Endometrium (tissue), 2 donors: Measurements from ENCODE around the gene PCDHB7.
"Not testable (repeated sequence)": the region's sequence is repeated elsewhere in the genome, so short reads cannot be mapped to it uniquely, and the experiment has no call there.

Experiments used
- FAIRE-seq: peaks from 2 replicates; lab custom pipeline; 2012; peaks lifted over from hg19 to GRCh38; lab: Jason Lieb, UNC
- donor health status: control.
- donor health status: control.

Gene PCDHB7

GRCh38 chr5:141180313-141180712, 7.9 kb downstream of the PCDHB7 start:
- FAIRE-seq = no peak

GRCh38 chr5:141182248-141182647, 9.8 kb downstream of the PCDHB7 start, which contains the start of gene PCDHB16:
TSS of gene PCDHB16 (plus strand) at chr5:141182387. CDS start at chr5:141182560, 173 bp downstream.
- no peak for FAIRE-seq

GRCh38 chr5:141184117-141184855, 11.8 kb downstream of the PCDHB7 start:
- not testable (repeated sequence) for FAIRE-seq

- FAIRE-seq = no peak
These were observed 14.6 kb downstream of the PCDHB7 start, which contains the start of gene PCDHB9 for GRCh38 chr5:141186897-141187512. TSS of gene PCDHB9 (plus strand) at chr5:141187161. CDS start at chr5:141187319, 158 bp downstream.

GRCh38 chr5:141188682-141189081, 16.2 kb downstream of the PCDHB7 start:
- FAIRE-seq = not testable (repeated sequence)

GRCh38 chr5:141189131-141189530, 16.7 kb downstream of the PCDHB7 start:
- not testable (repeated sequence) for FAIRE-seq

GRCh38 chr5:141192110-141192725, 19.8 kb downstream of the PCDHB7 start, which contains the start of gene PCDHB10:
TSS of gene PCDHB10 (plus strand) at chr5:141192353. CDS start at chr5:141192553, 200 bp downstream.
- no peak for FAIRE-seq

GRCh38 chr5:141194332-141194731, 21.9 kb downstream of the PCDHB7 start:
- not testable (repeated sequence) for FAIRE-seq

GRCh38 chr5:141196363-141196762, 23.9 kb downstream of the PCDHB7 start:
- FAIRE-seq = no peak

- no peak for FAIRE-seq
These were observed 27.2 kb downstream of the PCDHB7 start, which contains the start of gene PCDHB11 for GRCh38 chr5:141199359-141200235. TSS of gene PCDHB11 (plus strand) at chr5:141199627. CDS start at chr5:141199775, 148 bp downstream.

GRCh38 chr5:141201126-141201525, 28.7 kb downstream of the PCDHB7 start:
- FAIRE-seq = not testable (repeated sequence)

GRCh38 chr5:141201646-141202045, 29.2 kb downstream of the PCDHB7 start:
- FAIRE-seq = not testable (repeated sequence)

GRCh38 chr5:141208478-141208877, 36.0 kb downstream of the PCDHB7 start, which contains the start of gene PCDHB12:
TSS of gene PCDHB12 (plus strand) at chr5:141208719. CDS start at chr5:141208908, 189 bp downstream.
- no peak for FAIRE-seq

GRCh38 chr5:141210281-141210680, 37.8 kb downstream of the PCDHB7 start:
- FAIRE-seq = not testable (repeated sequence)

- FAIRE-seq = not testable (repeated sequence)
These were observed 38.4 kb downstream of the PCDHB7 start for GRCh38 chr5:141210849-141211248.

GRCh38 chr5:141213656-141214339, 41.4 kb downstream of the PCDHB7 start, which contains the start of gene PCDHB13:
TSS of gene PCDHB13 (plus strand) at chr5:141213919. CDS start at chr5:141214124, 205 bp downstream.
- not testable (repeated sequence) for FAIRE-seq

GRCh38 chr5:141214583-141214982, 42.1 kb downstream of the PCDHB7 start:
- FAIRE-seq = not testable (repeated sequence)

- not testable (repeated sequence) for FAIRE-seq
These were observed 43.1 kb downstream of the PCDHB7 start for GRCh38 chr5:141215504-141215903.

GRCh38 chr5:141216035-141216434, 43.6 kb downstream of the PCDHB7 start:
- FAIRE-seq = not testable (repeated sequence)

- no peak for FAIRE-seq
These were observed 50.8 kb downstream of the PCDHB7 start, which contains the start of gene PCDHB14 for GRCh38 chr5:141223112-141223783. TSS of gene PCDHB14 (plus strand) at chr5:141223343. CDS start at chr5:141223506, 163 bp downstream.
